GM12891 (cell line): Measurements from ENCODE around the gene FRMD5.
A peak's percentile ranks its signal among the peaks of the same experiment; 100 is the strongest.

Experiments used
- DNase-seq: peaks from one replicate; pipeline ENCODE4 v3.0.0; 2011; ENCODE audit warnings: low spot score; ENCODE audit not compliant: insufficient read length
- FAIRE-seq: peaks from 2 replicates; lab custom pipeline; 2011; peaks lifted over from hg19 to GRCh38; lab: Jason Lieb, UNC
- PAX5 ChIP-seq: IDR thresholded peaks from 2 replicates; pipeline ENCODE4 v1.6.1; 2011; ENCODE audit warnings: low read length, moderate library complexity, mild to moderate bottlenecking; ENCODE audit not compliant: insufficient read depth, severe bottlenecking
- POLR2A ChIP-seq: IDR thresholded peaks from 2 replicates; pipeline ENCODE4 v1.6.1; 2011; ENCODE audit warnings: low read depth, low read length, control low read depth
- POLR2AphosphoS5 ChIP-seq: IDR thresholded peaks from 2 replicates; pipeline ENCODE4 v1.6.1; 2011; ENCODE audit warnings: low read depth, low read length, control low read depth
- POU2F2 ChIP-seq: IDR thresholded peaks from 2 replicates; pipeline ENCODE4 v1.6.1; 2011; ENCODE audit warnings: low read depth, mild to moderate bottlenecking, control low read depth, low read length, moderate library complexity
- SPI1 ChIP-seq: IDR thresholded peaks from 2 replicates; pipeline ENCODE4 v1.6.1; 2011; ENCODE audit warnings: low read depth, low read length, control low read depth
- TAF1 ChIP-seq: IDR thresholded peaks from 2 replicates; pipeline ENCODE4 v1.6.1; 2011; ENCODE audit warnings: low read depth, low read length, control low read depth

FRMD5 gene

GRCh38 chr15:43998607-43999006 is 196.5 kb downstream of the FRMD5 start:
- DNase-seq (no peak), FAIRE-seq (no peak)
- TF ChIP-seq PAX5: no peak
- TF ChIP-seq POLR2A: no peak
- no peak for TF ChIP-seq POLR2AphosphoS5
- no peak for TF ChIP-seq POU2F2
- TF ChIP-seq TAF1: no peak
- no peak for TF ChIP-seq SPI1

- no peak for FAIRE-seq
- no peak for DNase-seq
- no peak for TF ChIP-seq POU2F2
- TF ChIP-seq TAF1: no peak
- TF ChIP-seq SPI1: no peak
- no peak for TF ChIP-seq POLR2A
- TF ChIP-seq PAX5: no peak
- TF ChIP-seq POLR2AphosphoS5: no peak
Measured at GRCh38 chr15:43991206-43991605, 203.9 kb downstream of the FRMD5 start.

- FAIRE-seq: no peak
- no peak for DNase-seq
- TF ChIP-seq POLR2AphosphoS5 (no peak), SPI1 (no peak), TAF1 (no peak), POU2F2 (no peak), PAX5 (no peak), POLR2A (no peak)
Measured at GRCh38 chr15:43989938-43990337, 205.1 kb downstream of the FRMD5 start.

GRCh38 chr15:43988900-43989299 is 206.2 kb downstream of the FRMD5 start:
- FAIRE-seq (no peak), DNase-seq (no peak)
- TF ChIP-seq PAX5 (no peak), POLR2AphosphoS5 (no peak), TAF1 (no peak), SPI1 (no peak), POU2F2 (no peak), POLR2A (no peak)

GRCh38 chr15:43987924-43988323 is 207.1 kb downstream of the FRMD5 start:
- FAIRE-seq (no peak), DNase-seq (no peak)
- TF ChIP-seq TAF1 (no peak), POU2F2 (no peak), POLR2A (no peak), POLR2AphosphoS5 (no peak)

GRCh38 chr15:43985976-43986680 is 208.9 kb downstream of the FRMD5 start:
- DNase-seq: no peak

GRCh38 chr15:43981576-43981975 is 213.5 kb downstream of the FRMD5 start:
- FAIRE-seq: no peak
- no peak for DNase-seq
- TF ChIP-seq TAF1: no peak
- TF ChIP-seq POLR2A: no peak

More at GRCh38 chr15:43985976-43986680, 208.9 kb downstream of the FRMD5 start:
- TF ChIP-seq SPI1 (no peak), TAF1 (no peak), POLR2A (no peak), PAX5 (no peak)
- peak; percentile 60 for FAIRE-seq

GRCh38 chr15:43977072-43977884 is 217.8 kb downstream of the FRMD5 start:
- peak; percentile 78 for FAIRE-seq
- TF ChIP-seq POU2F2: 0 out of 2 replicates have a peak, but pooled peaks have one; percentile 41
- TF ChIP-seq POLR2AphosphoS5: no peak
- TF ChIP-seq SPI1: peak; percentile 56
- no peak for DNase-seq

- DNase-seq (no peak), FAIRE-seq (no peak)
- no peak for TF ChIP-seq POU2F2
Measured at GRCh38 chr15:43975770-43976169, 219.3 kb downstream of the FRMD5 start.

GRCh38 chr15:43975326-43975725 is 219.7 kb downstream of the FRMD5 start:
- FAIRE-seq (no peak), DNase-seq (no peak)
- TF ChIP-seq PAX5: no peak
- no peak for TF ChIP-seq TAF1
- no peak for TF ChIP-seq SPI1
- TF ChIP-seq POLR2AphosphoS5: no peak
- TF ChIP-seq POLR2A: no peak
- no peak for TF ChIP-seq POU2F2
